ENCODE results near the gene TNFRSF11A.

The TNFRSF11A gene

GRCh38 chr18:62399276-62399675 lies 74.2 kb downstream of the TNFRSF11A start:
- no peak overlapping the region for H3K4me3 ChIP-seq (ENCODE audit: low read depth, low read length)
- no peak for DNase-seq (ENCODE audit: low read depth, low spot score)
- no peak for TF ChIP-seq CTCF (IDR thresholded peaks at IDR 0.05; ENCODE audit: low read depth, low read length)
- in situ Hi-C loops (cut with HindIII; ENCODE audit: low sequenced_read_pairs): no loop called here

- in situ Hi-C loops (cut with HindIII; ENCODE audit: low sequenced_read_pairs): no loop called here
- TF ChIP-seq CTCF (IDR thresholded peaks at IDR 0.05; ENCODE audit: low read depth, low read length): peak; percentile 28
- DNase-seq (ENCODE audit: low read depth, low spot score): no peak
- no peak overlapping the region for H3K4me3 ChIP-seq (ENCODE audit: low read depth, low read length)
These were observed 74.7 kb downstream of the TNFRSF11A start for GRCh38 chr18:62399781-62400308.

GRCh38 chr18:62400916-62401315 lies 75.8 kb downstream of the TNFRSF11A start:
- no peak overlapping the region for H3K4me3 ChIP-seq (ENCODE audit: low read depth, low read length)
- TF ChIP-seq CTCF (IDR thresholded peaks at IDR 0.05; ENCODE audit: low read depth, low read length): no peak
- in situ Hi-C loops (cut with HindIII; ENCODE audit: low sequenced_read_pairs): no loop called here
- no peak for DNase-seq (ENCODE audit: low read depth, low spot score)

GRCh38 chr18:62402342-62402948 lies 77.3 kb downstream of the TNFRSF11A start:
- in situ Hi-C loops (cut with HindIII; ENCODE audit: low sequenced_read_pairs): no loop called here
- TF ChIP-seq CTCF (IDR thresholded peaks at IDR 0.05; ENCODE audit: low read depth, low read length): no peak
- no peak overlapping the region for H3K4me3 ChIP-seq (ENCODE audit: low read depth, low read length)
- no peak for DNase-seq (ENCODE audit: low read depth, low spot score)

- in situ Hi-C loops (cut with HindIII; ENCODE audit: low sequenced_read_pairs): no loop called here
- H3K4me3 ChIP-seq (ENCODE audit: low read depth, low read length): no peak overlapping the region
- no peak for DNase-seq (ENCODE audit: low read depth, low spot score)
- no peak for TF ChIP-seq CTCF (IDR thresholded peaks at IDR 0.05; ENCODE audit: low read depth, low read length)
These were observed 78.0 kb downstream of the TNFRSF11A start for GRCh38 chr18:62403120-62403519.

- H3K4me3 ChIP-seq (ENCODE audit: low read depth, low read length): no peak overlapping the region
- DNase-seq (ENCODE audit: low read depth, low spot score): no peak
- in situ Hi-C loops (cut with HindIII; ENCODE audit: low sequenced_read_pairs): no loop called here
- TF ChIP-seq CTCF (IDR thresholded peaks at IDR 0.05; ENCODE audit: low read depth, low read length): no peak
These were observed 79.8 kb downstream of the TNFRSF11A start for GRCh38 chr18:62404881-62405280.
